HG02943 (cell line): Measurements from ENCODE around the gene ZNF613.
"Not testable (repeated sequence)": the region's sequence is repeated elsewhere in the genome, so short reads cannot be mapped to it uniquely, and the experiment has no call there.

Experiments
- ATAC-seq: cut with Tn5 transposase; IDR thresholded peaks from one replicate; pipeline ENCODE4 v1.9.1; 2021; ENCODE audit warnings: mild to moderate bottlenecking, low read depth, moderate library complexity; ENCODE audit not compliant: unreplicated experiment

ZNF613 gene

GRCh38 chr19:51926784-51927741 is at the start of gene ZNF613:
Gene ZNF613 (plus strand): TSS chr19:51927472. CDS start chr19:51936221, 8,749 bp downstream.
- peak; percentile 85 for ATAC-seq

- no peak for ATAC-seq
Measured at GRCh38 chr19:51882518-51882917, 44.8 kb upstream of the ZNF613 start.

GRCh38 chr19:51884713-51885112 is 42.6 kb upstream of the ZNF613 start:
- ATAC-seq: no peak

DNA sequence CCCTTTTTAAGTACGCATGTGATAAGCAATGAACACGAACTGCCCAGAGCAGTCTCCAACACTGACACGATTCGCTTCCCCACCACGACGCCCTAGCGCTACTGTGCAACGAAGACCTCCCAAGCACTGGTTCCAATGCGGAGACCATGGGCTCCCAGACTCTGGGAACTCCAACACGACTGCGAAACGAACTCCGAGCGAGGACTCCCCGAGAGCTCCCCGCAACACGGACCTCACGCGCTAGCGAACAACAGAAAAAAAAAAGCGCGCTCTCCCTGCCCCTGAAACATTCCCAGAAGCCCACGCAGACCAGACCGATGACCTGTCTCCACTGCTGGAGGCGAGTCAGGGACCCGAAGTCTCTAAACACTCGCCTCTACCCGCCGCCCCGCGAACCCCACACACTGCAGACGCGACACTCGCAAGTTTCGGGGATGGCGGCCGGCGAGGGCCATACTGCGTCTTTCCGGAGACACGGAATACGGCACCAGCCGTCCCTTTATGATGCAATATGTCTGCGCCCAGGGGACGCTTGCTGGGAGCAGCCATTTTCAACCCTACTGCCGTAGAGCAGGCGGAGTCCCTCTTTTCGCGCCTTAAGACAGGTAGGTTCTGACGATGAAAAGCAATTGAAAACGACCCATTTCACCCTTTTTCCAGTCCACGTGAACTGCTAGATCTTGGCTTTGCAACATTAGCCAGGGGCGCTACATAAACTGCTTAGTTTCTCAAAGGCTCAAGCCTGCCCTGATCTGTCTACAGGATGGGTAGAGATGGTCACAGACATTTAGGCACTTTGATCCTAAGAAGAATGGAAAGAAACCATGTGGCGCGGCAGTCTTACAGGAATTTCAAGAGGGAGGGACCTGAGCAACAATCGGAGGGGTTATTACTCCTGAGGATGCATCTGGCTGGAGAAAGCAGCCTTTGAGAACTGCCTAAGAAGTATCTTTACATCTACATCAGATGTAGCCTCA is 39.5 kb upstream of the ZNF613 start, which contains the start of gene ZNF577:
Gene ZNF577, minus strand, starts transcription at position 430 of the 977 bp plus-strand sequence. CDS start 7,569 bp downstream, outside the sequence.
- no peak for ATAC-seq

- ATAC-seq: no peak
Measured at GRCh38 chr19:51889934-51890333, 37.3 kb upstream of the ZNF613 start.

- no peak for ATAC-seq
Measured at GRCh38 chr19:51891193-51891747, 36.0 kb upstream of the ZNF613 start.

- ATAC-seq: no peak
Measured at GRCh38 chr19:51901860-51902259, 25.4 kb upstream of the ZNF613 start.

- ATAC-seq: no peak
Measured at GRCh38 chr19:51903192-51903591, 24.1 kb upstream of the ZNF613 start.

DNA sequence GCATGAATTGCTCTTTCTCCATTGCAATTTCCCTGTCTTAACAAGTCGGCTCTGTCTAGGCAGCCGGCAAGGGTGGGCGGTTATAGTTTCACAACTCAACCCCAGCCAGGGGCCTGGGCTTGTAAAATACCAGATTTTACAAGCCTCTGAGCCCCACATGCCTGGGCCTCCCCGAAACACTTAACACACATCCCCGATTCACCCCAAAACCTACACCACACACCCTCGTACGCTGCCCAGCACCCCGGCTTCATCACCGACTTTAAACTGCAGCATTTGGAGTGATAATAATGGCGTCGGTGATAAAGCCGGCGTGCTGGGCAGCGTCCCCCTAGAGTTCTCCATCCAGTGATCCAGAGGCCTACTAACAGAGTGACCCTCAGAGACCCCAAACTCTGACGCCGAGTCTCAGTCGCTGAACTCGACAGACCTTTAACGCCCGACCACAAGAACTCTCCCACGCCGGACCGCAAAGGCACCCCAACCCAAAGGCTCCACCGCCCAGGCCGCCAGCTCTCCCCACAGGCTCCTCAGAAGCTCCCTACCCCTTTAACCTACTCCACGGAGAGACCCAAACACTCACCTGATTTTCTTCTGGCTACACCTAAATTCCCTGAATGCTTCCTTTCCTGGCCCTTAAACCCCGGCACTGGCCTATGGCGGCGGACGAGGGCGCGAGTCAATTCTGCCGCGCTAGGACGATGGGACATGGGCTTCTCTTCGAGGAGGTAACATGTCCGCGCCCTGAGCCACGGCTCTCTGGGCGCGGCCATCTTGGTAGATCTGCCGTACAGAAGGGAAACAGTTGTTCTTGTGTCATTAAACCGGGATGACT is 22.7 kb upstream of the ZNF613 start, which contains the start of gene ZNF649:
Gene ZNF649, minus strand, starts transcription at position 687 of the 835 bp plus-strand sequence. CDS start 4,910 bp downstream, outside the sequence.
- no peak for ATAC-seq

GRCh38 chr19:51905206-51905605 is 22.1 kb upstream of the ZNF613 start:
- ATAC-seq: no peak

DNA sequence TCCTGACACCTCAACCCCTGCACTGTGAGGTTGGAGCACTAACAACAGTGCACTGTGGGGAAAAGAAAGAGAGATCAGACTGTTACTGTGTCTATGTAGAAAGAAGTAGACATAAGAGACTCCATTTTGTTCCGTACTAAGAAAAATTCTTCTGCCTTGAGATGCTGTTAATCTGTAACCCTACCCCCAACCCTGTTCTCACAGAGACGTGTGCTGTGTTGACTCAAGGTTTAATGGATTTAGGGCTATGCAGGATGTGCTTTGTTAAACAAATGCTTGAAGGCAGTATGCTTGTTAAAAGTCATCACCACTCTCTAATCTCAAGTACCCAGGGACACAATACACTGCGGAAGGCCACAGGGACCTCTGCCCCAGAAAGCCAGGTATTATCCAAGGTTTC is 21.6 kb upstream of the ZNF613 start:
- ATAC-seq: not testable (repeated sequence)

DNA sequence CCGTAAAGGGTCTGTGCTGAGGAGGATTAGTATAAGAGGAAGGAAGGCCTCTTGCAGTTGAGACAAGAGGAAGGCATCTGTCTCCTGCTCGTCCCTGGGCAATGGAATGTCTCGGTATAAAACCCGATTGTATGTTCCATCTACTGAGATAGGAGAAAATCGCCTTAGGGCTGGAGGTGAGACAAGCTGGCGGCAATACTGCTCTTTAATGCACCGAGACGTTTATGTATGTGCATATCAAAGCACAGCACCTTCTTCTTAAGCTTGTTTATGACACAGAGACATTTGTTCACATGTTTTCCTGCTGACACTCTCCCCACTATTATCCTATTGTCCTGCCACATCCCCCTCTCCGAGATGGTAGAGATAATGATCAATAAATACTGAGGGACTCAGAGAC is 21.2 kb upstream of the ZNF613 start:
- ATAC-seq: not testable (repeated sequence)

GRCh38 chr19:51907981-51908380 is 19.3 kb upstream of the ZNF613 start:
- not testable (repeated sequence) for ATAC-seq

GRCh38 chr19:51915324-51915867 is 11.9 kb upstream of the ZNF613 start:
- ATAC-seq: no peak

GRCh38 chr19:51916167-51916566 is 11.1 kb upstream of the ZNF613 start:
- no peak for ATAC-seq

DNA sequence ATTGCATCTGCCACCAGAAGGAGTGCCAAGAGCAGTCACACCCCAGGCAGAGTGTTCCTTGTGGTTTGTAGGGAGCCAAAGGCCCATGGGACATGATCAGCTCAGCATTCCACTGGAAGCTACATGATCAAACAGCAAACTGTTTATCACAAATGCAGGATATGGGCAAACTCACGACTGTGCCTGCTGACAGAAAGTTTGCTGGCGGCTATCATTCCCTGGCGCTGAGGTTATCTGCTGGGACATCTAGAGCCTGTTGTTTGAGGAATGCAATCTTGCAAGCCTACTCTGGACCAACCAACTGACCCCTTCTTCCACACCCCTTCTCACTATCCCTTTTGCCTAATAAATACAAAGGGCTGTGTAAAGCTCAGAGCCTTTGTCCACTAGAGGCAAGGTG is 7.7 kb upstream of the ZNF613 start:
- no peak for ATAC-seq

GRCh38 chr19:51921949-51922348 is 5.3 kb upstream of the ZNF613 start:
- ATAC-seq: no peak

GRCh38 chr19:51926426-51926783 is 867 bp upstream of the ZNF613 start:
- no peak for ATAC-seq

DNA sequence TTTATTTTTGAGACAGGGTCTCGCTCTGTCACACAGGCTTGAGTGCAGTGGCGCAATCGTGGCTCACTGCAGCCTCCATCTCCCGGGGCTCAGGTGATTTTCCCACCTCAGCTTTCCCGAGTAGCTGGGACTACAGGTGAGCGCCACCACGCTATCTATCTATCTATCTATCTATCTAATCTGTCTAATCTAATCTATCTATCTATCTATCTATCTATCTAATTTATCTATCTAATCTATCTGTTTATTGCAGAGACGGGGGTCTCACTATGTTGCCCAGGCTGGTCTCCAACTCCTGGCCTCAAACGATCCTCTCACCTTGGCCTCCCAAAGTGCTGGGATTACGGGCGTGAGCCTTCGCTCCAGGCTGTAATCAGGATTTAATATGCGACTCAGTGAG is 587 bp downstream of the ZNF613 start:
- ATAC-seq: no peak
